Body of pancreas (tissue), 4 donors: ENCODE results near the gene CDK14. TPM values are rescaled to one million over a fixed set of nuclear protein-coding genes. Genes with fewer than 3 reads are reported as not detected.

Source experiments
- ATAC-seq: fragments of 150-250 bp; one replicate; pipeline ENCODE4 v1.9.1; 2016
- DNase-seq, 4 donors: peaks; one replicate each; pipeline ENCODE4 v3.0.0-alpha.2; 2019
- H3K27ac ChIP-seq, 4 donors: fragments of 200-600 bp; sonication (generic); 1 replicate in 3 of 4; 2 replicates in 1 of 4; pipeline versions ENCODE4 v1.5.1 to v1.6.1; 2016 to 2019; ENCODE audit warnings: mild to moderate bottlenecking in 1 of 4, mixed read lengths in 1 of 4, moderate library complexity in 1 of 4
- H3K27me3 ChIP-seq, 2 donors: fragments of 200-600 bp; sonication (generic); one replicate each; pipeline ENCODE4 v1.6.0; 2016; ENCODE audit warnings: mild to moderate bottlenecking in 1 of 2
- H3K36me3 ChIP-seq, 2 donors: fragments of 200-600 bp; sonication (generic); replicated peaks in 1 of 2; 2 replicates each; pipeline ENCODE4 v1.5.1; 2016; ENCODE audit warnings: low read depth in 2 of 2; ENCODE audit not compliant: insufficient read depth in 1 of 2
- H3K4me1 ChIP-seq: fragments of 200-600 bp; sonication (generic); one replicate; pipeline ENCODE4 v1.6.0; 2016
- H3K4me3 ChIP-seq, 2 donors: fragments of 200-600 bp; sonication (generic); 1 replicate in 1 of 2; 2 replicates in 1 of 2; pipeline ENCODE4 v1.5.1; 2016 to 2019
- H3K9me3 ChIP-seq, 3 donors: fragments of 200-600 bp; sonication (generic); 1 replicate in 2 of 3; 2 replicates in 1 of 3; pipeline ENCODE4 v1.5.1; 2016
- POLR2A ChIP-seq, 3 donors: fragments of 450-650 bp; IDR thresholded peaks; one replicate each; pipeline ENCODE4 v1.6.1; 2016; ENCODE audit warnings: antibody characterized with exemption in 3 of 3, mild to moderate bottlenecking in 2 of 3
- WGBS, 2 donors: methylation state at CpG; one replicate each; pipeline ENCODE4 v1.1.5; 2017; 5-methylcytosine and 5-hydroxymethylcytosine counted together
- intact Hi-C: fragments of 100-400 bp; cut with DNase I; formaldehyde crosslinking; loops from one replicate; pipeline ENCODE4 v1.15.1; 2023
- total RNA-seq, 2 donors: library from RNA; depleted of rRNA; stranded (reverse); fragments of >200 nt; gene quantifications; one replicate each; pipeline ENCODE4 v1.1.0, GENCODE V29; 2016
- TF ChIP-seq, protein P1 (sequence below), 7 experiments: fragments of 450-650 bp in 4 of 7; fragments of 200-600 bp in 3 of 7; sonication (generic) in 3 of 7; IDR thresholded peaks; one replicate each; pipeline ENCODE4 v1.5.1; 2016 to 2019; ENCODE audit warnings: antibody characterized with exemption in 7 of 7

The CDK14 gene
- total RNA-seq, 2 donors from 2014 or later = 21.8 to 35.6 TPM

DNA sequence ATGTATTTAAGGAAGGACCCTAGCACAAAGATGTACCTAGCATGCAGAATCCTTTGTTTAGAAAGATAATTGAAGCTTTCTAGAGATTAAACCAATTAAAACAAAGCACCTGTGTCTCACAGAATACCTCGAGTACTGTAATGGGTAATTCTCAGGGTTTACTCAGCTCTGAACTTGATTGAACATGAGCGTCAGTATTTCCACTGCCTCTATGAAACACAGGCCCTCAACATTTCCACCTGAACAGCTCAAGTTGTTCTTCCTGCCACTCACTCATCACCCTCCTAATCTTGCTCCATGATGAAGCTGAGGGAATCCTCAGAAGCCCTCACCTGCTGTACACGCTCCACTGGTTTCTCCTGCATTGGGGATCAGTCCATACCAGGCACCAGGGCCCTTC is 634.4 kb downstream of the CDK14 start:
- Histone ChIP-seq H3K27ac (no peak overlapping the region), H3K4me3 (no peak overlapping the region), H3K36me3 (no peaks in the 10 kb centered on the region), H3K4me1 (no peaks in the 10 kb centered on the region), H3K27me3 (no peaks in the 10 kb centered on the region), H3K9me3 (no peaks in the 10 kb centered on the region)
- ATAC-seq (no peak), DNase-seq (no peak)
- no peak for TF ChIP-seq POLR2A (IDR thresholded peaks at IDR 0.05)
- TF ChIP-seq, protein P1, sequence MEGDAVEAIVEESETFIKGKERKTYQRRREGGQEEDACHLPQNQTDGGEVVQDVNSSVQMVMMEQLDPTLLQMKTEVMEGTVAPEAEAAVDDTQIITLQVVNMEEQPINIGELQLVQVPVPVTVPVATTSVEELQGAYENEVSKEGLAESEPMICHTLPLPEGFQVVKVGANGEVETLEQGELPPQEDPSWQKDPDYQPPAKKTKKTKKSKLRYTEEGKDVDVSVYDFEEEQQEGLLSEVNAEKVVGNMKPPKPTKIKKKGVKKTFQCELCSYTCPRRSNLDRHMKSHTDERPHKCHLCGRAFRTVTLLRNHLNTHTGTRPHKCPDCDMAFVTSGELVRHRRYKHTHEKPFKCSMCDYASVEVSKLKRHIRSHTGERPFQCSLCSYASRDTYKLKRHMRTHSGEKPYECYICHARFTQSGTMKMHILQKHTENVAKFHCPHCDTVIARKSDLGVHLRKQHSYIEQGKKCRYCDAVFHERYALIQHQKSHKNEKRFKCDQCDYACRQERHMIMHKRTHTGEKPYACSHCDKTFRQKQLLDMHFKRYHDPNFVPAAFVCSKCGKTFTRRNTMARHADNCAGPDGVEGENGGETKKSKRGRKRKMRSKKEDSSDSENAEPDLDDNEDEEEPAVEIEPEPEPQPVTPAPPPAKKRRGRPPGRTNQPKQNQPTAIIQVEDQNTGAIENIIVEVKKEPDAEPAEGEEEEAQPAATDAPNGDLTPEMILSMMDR (IDR thresholded peaks at IDR 0.05) = no peak
- WGBS, 2 donors = 67 to 69% methylated on average over 3 of the region's 3 CpGs
- intact Hi-C loops = no loop called here

DNA sequence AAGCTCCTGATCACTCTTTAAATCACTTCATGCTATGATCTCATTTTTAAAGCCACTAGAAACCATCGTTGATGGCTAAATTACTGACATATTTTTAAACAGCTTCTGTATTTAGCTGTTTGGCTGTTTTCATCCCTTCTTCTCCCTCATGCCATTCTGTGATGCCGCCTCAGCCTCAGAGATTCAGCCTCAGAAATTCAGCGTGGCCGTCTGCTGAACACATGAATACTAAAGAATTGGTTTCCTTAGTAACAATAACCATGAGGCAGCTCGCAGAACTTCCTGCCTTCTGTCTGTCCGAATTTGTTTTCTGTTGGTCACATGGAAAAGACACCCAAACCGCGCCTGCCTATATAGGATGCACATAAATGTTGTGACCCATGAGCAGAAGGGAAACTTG is 637.1 kb downstream of the CDK14 start:
- ATAC-seq (no peak), DNase-seq (no peak)
- TF ChIP-seq, protein P1 (IDR thresholded peaks at IDR 0.05) = no peak
- TF ChIP-seq POLR2A (IDR thresholded peaks at IDR 0.05) = no peak
- Histone ChIP-seq H3K4me3 (no peak overlapping the region), H3K27me3 (no peaks in the 10 kb centered on the region), H3K27ac (no peak overlapping the region), H3K36me3 (no peaks in the 10 kb centered on the region), H3K9me3 (no peaks in the 10 kb centered on the region), H3K4me1 (no peaks in the 10 kb centered on the region)
- intact Hi-C loops = no loop called here
- WGBS, 2 donors = 75 to 76% methylated on average over 8 of the region's 8 CpGs

DNA sequence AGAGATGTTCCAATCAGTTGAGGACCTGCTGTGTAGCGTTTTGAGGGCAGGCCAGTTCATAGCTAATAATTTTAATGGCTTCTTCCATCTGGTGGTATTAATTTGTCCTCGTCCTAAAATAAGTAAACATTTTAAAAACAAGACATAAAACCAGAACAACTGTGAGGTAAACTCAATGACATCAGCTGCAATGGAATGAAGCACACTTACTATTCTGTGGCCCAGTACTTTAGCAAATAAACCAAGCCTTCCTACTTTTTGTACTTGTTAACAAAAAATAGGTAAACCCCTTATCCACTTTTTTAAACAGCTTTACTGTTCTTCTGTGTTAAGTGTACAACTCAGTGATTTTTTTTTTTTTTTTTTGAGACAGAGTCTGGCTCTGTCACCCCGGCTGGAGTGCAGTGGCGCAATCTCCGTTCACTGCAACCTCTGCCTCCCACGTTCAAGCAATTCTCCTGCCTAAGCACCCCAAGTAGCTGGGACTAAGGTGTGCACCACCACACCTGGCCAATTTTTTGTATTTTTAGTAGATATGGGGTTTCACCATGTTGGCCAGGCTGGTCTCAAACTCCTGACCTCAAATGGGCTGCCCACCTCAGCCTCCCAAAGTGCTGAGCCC is 639.2 kb downstream of the CDK14 start:
- WGBS, 2 donors = 89% methylated on average over 6 of the region's 6 CpGs
- intact Hi-C loops = no loop called here
- no peak for ATAC-seq
- no peak for TF ChIP-seq POLR2A (IDR thresholded peaks at IDR 0.05)
- TF ChIP-seq, protein P1 (IDR thresholded peaks at IDR 0.05) = no peak
- DNase-seq = no peak
- Histone ChIP-seq H3K27ac (no peak overlapping the region), H3K27me3 (no peaks in the 10 kb centered on the region), H3K9me3 (no peaks in the 10 kb centered on the region), H3K4me3 (no peak overlapping the region), H3K36me3 (no peaks in the 10 kb centered on the region), H3K4me1 (peaks cover 15% of the 10 kb centered on the region)

DNA sequence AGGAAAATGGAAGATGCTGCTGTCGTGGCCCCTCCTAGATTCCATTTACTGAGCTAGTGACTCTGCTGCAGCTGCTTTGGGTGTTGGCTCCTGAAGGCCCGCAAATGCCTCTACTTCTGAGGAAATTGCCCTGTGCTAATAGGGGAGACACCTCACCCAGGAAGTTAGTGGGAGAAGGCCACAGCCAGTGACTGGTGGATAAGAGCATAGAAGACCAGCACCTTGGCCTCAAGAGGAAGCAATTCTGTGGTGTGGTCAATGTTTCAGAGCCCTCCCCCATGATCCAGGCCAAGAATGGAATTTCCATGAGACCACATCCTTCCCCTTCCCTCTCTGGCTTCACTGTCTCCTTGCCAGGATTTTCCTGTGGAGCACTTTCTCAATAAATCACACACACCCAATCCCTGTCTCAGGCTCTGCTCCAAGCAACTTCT is 643.1 kb downstream of the CDK14 start:
- TF ChIP-seq, protein P1 (IDR thresholded peaks at IDR 0.05) = no peak
- no peak for TF ChIP-seq POLR2A (IDR thresholded peaks at IDR 0.05)
- peaks cover 24% of the 10 kb centered on the region for H3K4me1 ChIP-seq
- peak in 1 of 4 donors; percentile 13 for DNase-seq
- 67 to 71% methylated on average over 1 of the region's 2 CpGs for WGBS, 2 donors
- no peaks in the 10 kb centered on the region for H3K9me3 ChIP-seq
- peak overlapping the region in 3 of 4 donors; percentile 15 to 82 (median 73) for H3K27ac ChIP-seq
- no peaks in the 10 kb centered on the region for H3K36me3 ChIP-seq
- intact Hi-C loops = no loop called here
- H3K27me3 ChIP-seq = no peaks in the 10 kb centered on the region
- H3K4me3 ChIP-seq = no peak overlapping the region
- peak; percentile 11 for ATAC-seq

DNA sequence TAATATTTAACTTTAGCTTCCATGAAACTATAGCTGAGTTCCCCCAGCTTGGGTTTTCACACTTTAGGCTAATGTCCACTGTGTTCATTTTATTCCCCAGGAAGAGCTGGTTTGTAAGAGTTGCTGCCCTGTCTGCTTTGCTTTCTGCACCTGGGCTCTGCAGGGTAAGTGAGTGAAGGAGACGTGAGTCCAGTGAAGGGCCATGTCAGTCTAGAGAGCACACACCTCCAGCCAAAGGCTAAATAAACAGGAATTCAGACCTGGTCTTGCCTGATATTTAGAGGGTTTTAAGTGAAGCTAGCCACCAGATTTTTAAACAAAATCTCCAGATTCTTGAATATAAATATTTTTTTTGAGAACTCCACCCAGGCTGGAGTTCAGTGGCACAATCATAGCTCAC is 643.7 kb downstream of the CDK14 start:
- no peak for TF ChIP-seq POLR2A (IDR thresholded peaks at IDR 0.05)
- TF ChIP-seq, protein P1 (IDR thresholded peaks at IDR 0.05) = no peak
- DNase-seq (peak in 1 of 4 donors; percentile 15), ATAC-seq (peak; percentile 60)
- Histone ChIP-seq H3K27me3 (no peaks in the 10 kb centered on the region), H3K36me3 (no peaks in the 10 kb centered on the region), H3K4me3 (no peak overlapping the region), H3K9me3 (no peaks in the 10 kb centered on the region), H3K27ac (peak overlapping the region in 3 of 4 donors; percentile 59 to 82 (median 73)), H3K4me1 (peaks cover 24% of the 10 kb centered on the region)
- intact Hi-C loops = no loop called here
- WGBS, 2 donors = 24 to 36% methylated on average over 1 of the region's 1 CpG
